GM20000 (cell line): Measurements from ENCODE around the gene LCE2B.

ENCODE experiments used
- DNase-seq: peaks from one replicate; pipeline ENCODE4 v3.0.0; 2012; ENCODE audit warnings: low spot score
- CTCF ChIP-seq: IDR thresholded peaks from 2 replicates; pipeline ENCODE4 v1.5.1; 2012; ENCODE audit warnings: mild to moderate bottlenecking, control low read depth; ENCODE audit errors: extremely low read depth, missing control alignments

LCE2B gene

GRCh38 chr1:152697701-152698600, 12.0 kb downstream of the LCE2B start, which contains the start of gene LCE2A:
LCE2A (plus strand) TSS chr1:152698345; CDS start chr1:152698902, 557 bp downstream.
- TF ChIP-seq CTCF, result no peak
- DNase-seq, result no peak

GRCh38 chr1:152699746-152700145, 13.8 kb downstream of the LCE2B start:
- TF ChIP-seq CTCF, result no peak
- DNase-seq, result no peak

GRCh38 chr1:152707860-152708259, 21.9 kb downstream of the LCE2B start, which contains the start of gene LCE4A:
LCE4A (plus strand) TSS chr1:152708160; CDS start chr1:152709076, 916 bp downstream.
- TF ChIP-seq CTCF, result no peak
- no peak for DNase-seq

- TF ChIP-seq CTCF, result no peak
- no peak for DNase-seq
Measured at GRCh38 chr1:152718238-152718637, 32.3 kb downstream of the LCE2B start.

GRCh38 chr1:152725261-152725660, 39.3 kb downstream of the LCE2B start:
- no peak for TF ChIP-seq CTCF
- no peak for DNase-seq

GRCh38 chr1:152728986-152729385, 43.1 kb downstream of the LCE2B start:
- TF ChIP-seq CTCF, result no peak
- DNase-seq, result no peak

- peak; percentile 37 for TF ChIP-seq CTCF
- no peak for DNase-seq
Measured at GRCh38 chr1:152735648-152736047, 49.7 kb downstream of the LCE2B start.
